Gastrocnemius medialis (tissue), 4 donors: ENCODE data around the gene BASP1. TPM values are rescaled to one million over a fixed set of nuclear protein-coding genes. Genes with fewer than 3 reads are reported as not detected.

Experiments
- ATAC-seq, 2 donors: fragments of 150-250 bp; one replicate each; pipeline ENCODE4 v1.9.1; 2016
- DNase-seq, 2 donors: peaks; one replicate each; pipeline ENCODE4 v3.0.0-alpha.2; 2019
- H3K27ac ChIP-seq, 4 donors: fragments of 200-600 bp; sonication (generic); 1 replicate in 1 of 4; 2 replicates in 3 of 4; pipeline ENCODE4 v1.5.1; 2016 to 2018; ENCODE audit warnings: mild to moderate bottlenecking in 2 of 4, moderate library complexity in 1 of 4
- H3K27me3 ChIP-seq, 3 donors: fragments of 200-600 bp; sonication (generic) in 2 of 3; 1 replicate in 1 of 3; 2 replicates in 2 of 3; pipeline versions ENCODE4 v1.5.1 to v1.6.0; 2016 to 2019; ENCODE audit warnings: mild to moderate bottlenecking in 1 of 3, moderate library complexity in 1 of 3
- H3K36me3 ChIP-seq, 2 donors: fragments of 200-600 bp; sonication (generic) in 1 of 2; one replicate each; pipeline ENCODE4 v1.5.1; 2017 to 2018
- H3K4me1 ChIP-seq, 2 donors: fragments of 200-600 bp; sonication (generic) in 1 of 2; one replicate each; pipeline ENCODE4 v1.5.1; 2016 to 2017; ENCODE audit warnings: mild to moderate bottlenecking in 2 of 2
- H3K4me3 ChIP-seq, 4 donors: fragments of 200-600 bp; sonication (generic) in 3 of 4; 1 replicate in 1 of 4; 2 replicates in 3 of 4; pipeline ENCODE4 v1.5.1; 2016 to 2019; ENCODE audit warnings: mild to moderate bottlenecking in 2 of 4
- H3K9me3 ChIP-seq, 3 donors: fragments of 200-600 bp; sonication (generic) in 2 of 3; 1 replicate in 1 of 3; 2 replicates in 2 of 3; pipeline ENCODE4 v1.5.1; 2016 to 2019
- POLR2A ChIP-seq, 2 donors: fragments of 450-650 bp; IDR thresholded peaks; one replicate each; pipeline ENCODE4 v1.6.1; 2017; ENCODE audit warnings: antibody characterized with exemption in 2 of 2, mild to moderate bottlenecking in 2 of 2, moderate library complexity in 2 of 2
- in situ Hi-C, 4 donors: fragments of 200-750 bp; cut with MboI; loops; one replicate each; pipeline versions ENCODE4 v1.15.0 to v1.8.0; 2017; ENCODE audit warnings: low sequenced_read_pairs in 4 of 4
- intact Hi-C: fragments of 100-400 bp; cut with DNase I; formaldehyde crosslinking; loops from one replicate; pipeline ENCODE4 v1.15.1; 2023; ENCODE audit warnings: low total_unique reads
- total RNA-seq, 4 donors: library from RNA; depleted of rRNA; stranded (reverse); fragments of >200 nt; gene quantifications; one replicate each; pipeline versions ENCODE4 v1.1.0 to v1.2.3, GENCODE V29; 2016
- TF ChIP-seq, protein P1 (sequence below), 5 experiments: fragments of 450-650 bp in 3 of 5; fragments of 200-600 bp in 2 of 5; sonication (generic) in 2 of 5; IDR thresholded peaks in 4 of 5; conservative IDR thresholded peaks in 1 of 5; 1 replicate in 4 of 5; 2 replicates in 1 of 5; pipeline ENCODE4 v1.5.1; 2016 to 2019; ENCODE audit warnings: antibody characterized with exemption in 5 of 5, mild to moderate bottlenecking in 3 of 5, moderate library complexity in 3 of 5

The BASP1 gene
- total RNA-seq, 4 donors from 2014 or later: 0.82 to 4.0 (median 4.0) TPM; not detected in 1

DNA sequence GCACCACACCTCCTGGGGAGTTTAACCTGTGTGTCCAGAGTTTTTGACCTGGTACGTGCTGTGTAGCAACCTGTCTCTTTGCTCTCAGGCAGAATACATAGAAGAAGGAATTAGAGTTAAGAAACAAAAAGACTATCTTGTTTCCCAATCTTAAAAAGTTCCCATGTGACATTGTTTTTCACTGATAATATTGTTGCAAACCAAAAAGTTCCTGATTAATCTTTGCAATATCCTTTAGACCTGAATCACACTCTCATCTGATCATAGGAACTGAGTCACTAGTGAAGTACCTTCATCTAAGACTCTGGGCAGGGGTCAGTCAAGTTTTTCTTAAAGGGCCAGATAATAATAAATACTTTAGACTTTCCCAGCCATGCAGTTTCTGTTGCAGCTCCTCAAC lies 35.1 kb downstream of the BASP1 start:
- Histone ChIP-seq H3K4me3 (no peak overlapping the region), H3K9me3 (no peaks in the 10 kb centered on the region), H3K27me3 (no peaks in the 10 kb centered on the region), H3K36me3 (no peaks in the 10 kb centered on the region), H3K4me1 (no peaks in the 10 kb centered on the region), H3K27ac (no peak overlapping the region)
- DNase-seq (no peak), ATAC-seq (no peak)
- in situ Hi-C loops: no loop called here
- TF ChIP-seq, protein P1, sequence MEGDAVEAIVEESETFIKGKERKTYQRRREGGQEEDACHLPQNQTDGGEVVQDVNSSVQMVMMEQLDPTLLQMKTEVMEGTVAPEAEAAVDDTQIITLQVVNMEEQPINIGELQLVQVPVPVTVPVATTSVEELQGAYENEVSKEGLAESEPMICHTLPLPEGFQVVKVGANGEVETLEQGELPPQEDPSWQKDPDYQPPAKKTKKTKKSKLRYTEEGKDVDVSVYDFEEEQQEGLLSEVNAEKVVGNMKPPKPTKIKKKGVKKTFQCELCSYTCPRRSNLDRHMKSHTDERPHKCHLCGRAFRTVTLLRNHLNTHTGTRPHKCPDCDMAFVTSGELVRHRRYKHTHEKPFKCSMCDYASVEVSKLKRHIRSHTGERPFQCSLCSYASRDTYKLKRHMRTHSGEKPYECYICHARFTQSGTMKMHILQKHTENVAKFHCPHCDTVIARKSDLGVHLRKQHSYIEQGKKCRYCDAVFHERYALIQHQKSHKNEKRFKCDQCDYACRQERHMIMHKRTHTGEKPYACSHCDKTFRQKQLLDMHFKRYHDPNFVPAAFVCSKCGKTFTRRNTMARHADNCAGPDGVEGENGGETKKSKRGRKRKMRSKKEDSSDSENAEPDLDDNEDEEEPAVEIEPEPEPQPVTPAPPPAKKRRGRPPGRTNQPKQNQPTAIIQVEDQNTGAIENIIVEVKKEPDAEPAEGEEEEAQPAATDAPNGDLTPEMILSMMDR (IDR thresholded peaks at IDR 0.05 in 4 of 5, conservative IDR thresholded peaks at IDR 0.05 in 1 of 5): no peak
- no peak for TF ChIP-seq POLR2A (IDR thresholded peaks at IDR 0.05)
- intact Hi-C loops: no loop called here

DNA sequence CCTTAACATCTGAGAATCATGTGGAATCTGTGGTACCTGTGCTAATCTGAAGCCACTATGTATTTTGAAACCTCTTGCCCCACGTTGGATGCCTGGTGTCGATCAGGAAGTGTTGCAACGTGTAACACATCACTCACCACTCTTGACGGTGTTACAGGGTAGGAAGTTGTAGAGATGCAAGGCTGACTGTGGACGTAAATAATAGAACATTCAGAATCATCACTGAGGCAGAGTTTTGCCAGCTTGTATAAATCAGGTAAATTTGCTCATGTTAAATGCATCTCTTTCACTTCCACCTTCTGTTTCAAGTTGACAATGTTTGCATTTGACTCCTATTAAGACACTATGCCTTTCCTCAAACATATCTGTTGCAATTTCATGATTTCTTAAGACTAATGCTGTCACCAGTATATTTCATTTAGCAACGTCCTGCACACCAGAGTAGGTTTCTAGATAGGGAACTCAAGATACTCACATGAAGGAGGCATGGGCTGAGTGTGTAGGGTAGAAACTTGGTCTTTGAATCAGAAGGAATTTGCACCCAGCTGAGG lies 38.1 kb downstream of the BASP1 start:
- H3K36me3 ChIP-seq: no peaks in the 10 kb centered on the region
- no peak for DNase-seq
- no peaks in the 10 kb centered on the region for H3K9me3 ChIP-seq
- no peaks in the 10 kb centered on the region for H3K4me1 ChIP-seq
- intact Hi-C loops: no loop called here
- TF ChIP-seq, protein P1 (IDR thresholded peaks at IDR 0.05 in 4 of 5, conservative IDR thresholded peaks at IDR 0.05 in 1 of 5): no peak
- no peak for TF ChIP-seq POLR2A (IDR thresholded peaks at IDR 0.05)
- ATAC-seq: no peak
- H3K27ac ChIP-seq: no peak overlapping the region
- H3K4me3 ChIP-seq: no peak overlapping the region
- in situ Hi-C loops: no loop called here
- no peaks in the 10 kb centered on the region for H3K27me3 ChIP-seq

DNA sequence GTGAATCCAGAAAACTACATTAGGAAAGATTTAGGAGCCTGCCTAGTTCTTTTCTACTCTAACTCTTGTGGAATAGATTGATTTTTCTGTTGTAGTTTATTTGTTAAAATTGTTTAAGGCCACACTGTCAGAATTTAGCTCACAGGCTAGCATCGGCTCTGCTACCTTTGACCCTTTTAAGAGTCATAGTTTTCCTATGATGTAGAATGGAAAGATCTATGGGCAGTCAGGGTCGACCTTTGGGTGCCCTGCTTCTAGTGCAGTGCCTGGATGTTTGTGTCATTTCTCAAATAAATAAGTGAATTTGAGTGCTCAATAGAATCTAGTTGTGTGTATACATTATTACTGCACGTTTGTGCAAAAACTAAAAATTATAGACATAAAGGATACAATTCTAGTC lies 38.7 kb downstream of the BASP1 start:
- no peak for ATAC-seq
- Histone ChIP-seq H3K4me3 (no peak overlapping the region), H3K9me3 (no peaks in the 10 kb centered on the region), H3K4me1 (no peaks in the 10 kb centered on the region), H3K36me3 (no peaks in the 10 kb centered on the region), H3K27ac (no peak overlapping the region), H3K27me3 (no peaks in the 10 kb centered on the region)
- DNase-seq: no peak
- in situ Hi-C loops (no loop called here), intact Hi-C loops (no loop called here)
- no peak for TF ChIP-seq POLR2A (IDR thresholded peaks at IDR 0.05)
- TF ChIP-seq, protein P1 (IDR thresholded peaks at IDR 0.05 in 4 of 5, conservative IDR thresholded peaks at IDR 0.05 in 1 of 5): no peak

GRCh38 chr5:17256839-17257238 lies 39.4 kb downstream of the BASP1 start:
- H3K27ac ChIP-seq: no peak overlapping the region
- ATAC-seq: no peak

More at GRCh38 chr5:17256839-17257238, 39.4 kb downstream of the BASP1 start:
- in situ Hi-C loops (no loop called here), intact Hi-C loops (no loop called here)
- Histone ChIP-seq H3K4me3 (no peak overlapping the region), H3K9me3 (no peaks in the 10 kb centered on the region), H3K27me3 (no peaks in the 10 kb centered on the region), H3K4me1 (no peaks in the 10 kb centered on the region), H3K36me3 (no peaks in the 10 kb centered on the region)
- DNase-seq: no peak
- TF ChIP-seq, protein P1 (IDR thresholded peaks at IDR 0.05 in 4 of 5, conservative IDR thresholded peaks at IDR 0.05 in 1 of 5): no peak
- no peak for TF ChIP-seq POLR2A (IDR thresholded peaks at IDR 0.05)
